H9 (cell line): ENCODE results near the gene PCDH9. TPM values are rescaled to one million over a fixed set of nuclear protein-coding genes. Genes with fewer than 3 reads are reported as not detected.

ENCODE experiments used
- DNase-seq: peaks from one replicate; pipeline ENCODE4 v3.0.0-alpha.2; 2017
- H2AFZ ChIP-seq: one replicate; pipeline ENCODE4 v1.6.1; 2013; ENCODE audit warnings: mild to moderate bottlenecking, low read length, control low read depth, moderate library complexity
- H2AK5ac ChIP-seq: 2 replicates; pipeline ENCODE4 v1.6.1; 2013; ENCODE audit warnings: low read length, control low read depth, mixed read lengths; ENCODE audit not compliant: insufficient read length
- H2BK120ac ChIP-seq: one replicate; pipeline ENCODE4 v1.6.1; 2013; ENCODE audit warnings: low read depth, mild to moderate bottlenecking, low read length, control low read depth, inconsistent platforms; ENCODE audit not compliant: poor library complexity, severe bottlenecking
- H2BK12ac ChIP-seq: 2 replicates; pipeline ENCODE4 v1.6.1; 2013; ENCODE audit warnings: low read length, control low read depth, mixed read lengths, low read depth; ENCODE audit not compliant: insufficient read length
- H2BK15ac ChIP-seq: 2 replicates; pipeline ENCODE4 v1.6.1; 2013; ENCODE audit warnings: low read depth, low read length, control low read depth
- H2BK20ac ChIP-seq: one replicate; pipeline ENCODE4 v1.6.1; 2013; ENCODE audit warnings: low read depth, mild to moderate bottlenecking, low read length, control low read depth, inconsistent platforms; ENCODE audit not compliant: poor library complexity, severe bottlenecking
- H2BK5ac ChIP-seq: 2 replicates; pipeline ENCODE4 v1.6.1; 2013; ENCODE audit warnings: low read length, control low read depth, mixed read lengths; ENCODE audit not compliant: insufficient read length
- H3K14ac ChIP-seq: 2 replicates; pipeline ENCODE4 v1.6.1; 2013; ENCODE audit warnings: low read length, control low read depth; ENCODE audit not compliant: insufficient read depth
- H3K18ac ChIP-seq: 2 replicates; pipeline ENCODE4 v1.6.1; 2013; ENCODE audit warnings: low read depth, mild to moderate bottlenecking, mixed read lengths, low read length, control low read depth; ENCODE audit not compliant: insufficient read length
- H3K23ac ChIP-seq: 2 replicates; pipeline ENCODE4 v1.6.1; 2013; ENCODE audit warnings: low read length, control low read depth, mixed read lengths, low read depth; ENCODE audit not compliant: insufficient read length
- H3K23me2 ChIP-seq: 2 replicates; pipeline ENCODE4 v1.6.1; 2013; ENCODE audit warnings: low read depth, mild to moderate bottlenecking, mixed read lengths, low read length, control low read depth; ENCODE audit not compliant: insufficient read length, poor library complexity, severe bottlenecking
- H3K27ac ChIP-seq: 2 replicates; pipeline ENCODE4 v1.5.1; 2013; ENCODE audit warnings: low read length, control low read depth, mixed read lengths, low read depth; ENCODE audit not compliant: insufficient read length
- H3K27me3 ChIP-seq: 2 replicates; pipeline ENCODE4 v1.6.1; 2013; ENCODE audit warnings: low read length, control low read depth, inconsistent platforms; ENCODE audit not compliant: insufficient read depth
- H3K4ac ChIP-seq: 2 replicates; pipeline ENCODE4 v1.6.1; 2013; ENCODE audit warnings: low read depth, mild to moderate bottlenecking, control low read depth, inconsistent platforms, low read length, moderate library complexity
- H3K4me1 ChIP-seq: 2 replicates; pipeline ENCODE4 v1.6.1; 2013; ENCODE audit warnings: low read length, control low read depth, inconsistent platforms; ENCODE audit not compliant: insufficient read depth
- H3K4me2 ChIP-seq: 2 replicates; pipeline ENCODE4 v1.6.1; 2013; ENCODE audit warnings: low read length, control low read depth, mixed read lengths; ENCODE audit not compliant: insufficient read length, insufficient read depth
- H3K56ac ChIP-seq: 2 replicates; pipeline ENCODE4 v1.6.1; 2013; ENCODE audit warnings: low read depth, mild to moderate bottlenecking, mixed read lengths, low read length, control low read depth; ENCODE audit not compliant: insufficient read length
- H3K79me1 ChIP-seq: 2 replicates; pipeline ENCODE4 v1.6.1; 2013; ENCODE audit warnings: low read depth, mild to moderate bottlenecking, moderate library complexity, low read length, control low read depth, inconsistent platforms; ENCODE audit not compliant: insufficient read depth, poor library complexity, severe bottlenecking
- H3K79me2 ChIP-seq: 2 replicates; pipeline ENCODE4 v1.6.1; 2013; ENCODE audit warnings: low read length, control low read depth, inconsistent platforms; ENCODE audit not compliant: insufficient read depth
- H3K9ac ChIP-seq: 2 replicates; pipeline ENCODE4 v1.6.1; 2013; ENCODE audit warnings: low read length, control low read depth, mixed read lengths; ENCODE audit not compliant: insufficient read length; ENCODE audit errors: extremely low read depth
- H3K9me3 ChIP-seq: one replicate; pipeline ENCODE4 v1.6.1; 2013; ENCODE audit warnings: low read depth, low read length, inconsistent platforms; ENCODE audit not compliant: control insufficient read depth
- H3T11ph ChIP-seq: one replicate; pipeline ENCODE4 v1.6.1; 2013; ENCODE audit warnings: mild to moderate bottlenecking, low read length, control low read depth, inconsistent platforms
- H4K20me1 ChIP-seq: one replicate; pipeline ENCODE4 v1.6.1; 2013; ENCODE audit not compliant: control insufficient read depth, insufficient read length, insufficient read depth
- H4K5ac ChIP-seq: 2 replicates; pipeline ENCODE4 v1.6.1; 2013; ENCODE audit warnings: low read depth, mild to moderate bottlenecking, mixed read lengths, low read length, control low read depth; ENCODE audit not compliant: insufficient read length
- H4K8ac ChIP-seq: replicated peaks from 2 replicates; pipeline ENCODE4 v1.6.1; 2013; ENCODE audit warnings: low read length, control low read depth, mixed read lengths, low read depth; ENCODE audit not compliant: insufficient read length
- H4K91ac ChIP-seq: 2 replicates; pipeline ENCODE4 v1.6.1; 2013; ENCODE audit warnings: low read depth, mild to moderate bottlenecking, moderate library complexity, mixed read lengths, low read length, control low read depth; ENCODE audit not compliant: insufficient read length
- H3K27ac Mint-ChIP-seq, 3 experiments: 2 replicates in 2 of 3; 3 replicates in 1 of 3; pipeline ENCODE4 v1.8.0; 2020 to 2021; ENCODE audit warnings: mixed read lengths in 3 of 3, mild to moderate bottlenecking in 1 of 3, moderate library complexity in 1 of 3
- H3K27me3 Mint-ChIP-seq: 2 replicates; pipeline ENCODE4 v1.8.0; 2021; ENCODE audit warnings: low read depth, mild to moderate bottlenecking, moderate library complexity, mixed read lengths
- H3K36me3 Mint-ChIP-seq, 3 experiments: 2 replicates in 2 of 3; 3 replicates in 1 of 3; pipeline ENCODE4 v1.8.0; 2020 to 2021; ENCODE audit warnings: low read depth in 3 of 3, mixed read lengths in 3 of 3; ENCODE audit not compliant: insufficient read depth in 1 of 3
- H3K4me1 Mint-ChIP-seq, 2 experiments: 2 replicates each; pipeline ENCODE4 v1.8.0; 2020; ENCODE audit warnings: mixed read lengths in 2 of 2
- H3K4me3 Mint-ChIP-seq, 2 experiments: 2 replicates in 1 of 2; 3 replicates in 1 of 2; pipeline ENCODE4 v1.8.0; 2020 to 2021; ENCODE audit warnings: mild to moderate bottlenecking in 2 of 2, mixed read lengths in 2 of 2, moderate library complexity in 1 of 2
- H3K9me3 Mint-ChIP-seq, 2 experiments: 2 replicates in 1 of 2; 3 replicates in 1 of 2; pipeline ENCODE4 v1.8.0; 2020; ENCODE audit warnings: mild to moderate bottlenecking in 2 of 2, mixed read lengths in 2 of 2, moderate library complexity in 1 of 2
- CTCF ChIP-seq: fragments of 200-600 bp; sonication (generic); conservative IDR thresholded peaks from 3 replicates; pipeline ENCODE4 v1.8.0; 2021; ENCODE audit warnings: antibody characterized with exemption, mild to moderate bottlenecking
- WGBS: extraction: QIAGEN DNeasy Blood & Tissue Kit; methylation state at CpG from one replicate; pipeline ENCODE4 v1.1.7; 2013; ENCODE audit warnings: missing lambda C conversion rate, low lambda C conversion rate, mixed read lengths; ENCODE audit not compliant: insufficient read length; ENCODE audit errors: extremely low coverage; 5-methylcytosine and 5-hydroxymethylcytosine counted together
- total RNA-seq: library from RNA; stranded (reverse); gene quantifications from 2 replicates; pipeline ENCODE4 v1.2.1, GENCODE V29; 2021

PCDH9 gene
- total RNA-seq, 1 experiment from 2014 or later: 0.11 TPM

GRCh38 chr13:67135356-67135755, 94.8 kb downstream of the PCDH9 start:
- Histone ChIP-seq H3K56ac (no peak overlapping the region), H4K8ac (no peak overlapping the region), H2AFZ (no peak overlapping the region), H3K9me3 (no peaks in the 10 kb centered on the region), H3K27me3 (no peaks in the 10 kb centered on the region), H4K5ac (no peak overlapping the region), H3K23me2 (no peaks in the 10 kb centered on the region), H3K79me2 (no peaks in the 10 kb centered on the region), H3K79me1 (no peaks in the 10 kb centered on the region), H3K4ac (no peak overlapping the region), H3K23ac (no peak overlapping the region), H2BK12ac (no peak overlapping the region), H3K4me1 (no peaks in the 10 kb centered on the region), H3K4me2 (no peak overlapping the region), H3K18ac (no peak overlapping the region), H4K91ac (no peak overlapping the region), H2BK120ac (no peak overlapping the region), H2BK15ac (no peak overlapping the region), H3K27ac (no peak overlapping the region), H3K14ac (no peak overlapping the region), H2AK5ac (no peak overlapping the region), H2BK20ac (no peak overlapping the region), H3T11ph (no peak overlapping the region), H4K20me1 (no peaks in the 10 kb centered on the region), H3K9ac (no peak overlapping the region), H2BK5ac (no peak overlapping the region)
- no peak for DNase-seq
- Mint-ChIP-seq H3K4me1 (peaks cover 4% of the 10 kb centered on the region in 2 experiments), H3K36me3 (no peaks in the 10 kb centered on the region), H3K27me3 (no peaks in the 10 kb centered on the region), H3K27ac (no peak overlapping the region), H3K9me3 (no peaks in the 10 kb centered on the region), H3K4me3 (no peak overlapping the region)
- TF ChIP-seq CTCF: no peak
- WGBS: no CpG with 5 or more reads among the region's 4 CpGs
